H9 (cell line): ENCODE results near the gene BICDL2. TPM values are rescaled to one million over a fixed set of nuclear protein-coding genes. Genes with fewer than 3 reads are reported as not detected.
A peak's percentile ranks its signal among the peaks of the same experiment; 100 is the strongest.

ENCODE experiments used
- DNase-seq: peaks from one replicate; pipeline ENCODE4 v3.0.0-alpha.2; 2017
- H2AFZ ChIP-seq: one replicate; pipeline ENCODE4 v1.6.1; 2013; ENCODE audit warnings: mild to moderate bottlenecking, low read length, control low read depth, moderate library complexity
- H2AK5ac ChIP-seq: 2 replicates; pipeline ENCODE4 v1.6.1; 2013; ENCODE audit warnings: low read length, control low read depth, mixed read lengths; ENCODE audit not compliant: insufficient read length
- H2BK120ac ChIP-seq: one replicate; pipeline ENCODE4 v1.6.1; 2013; ENCODE audit warnings: low read depth, mild to moderate bottlenecking, low read length, control low read depth, inconsistent platforms; ENCODE audit not compliant: poor library complexity, severe bottlenecking
- H2BK12ac ChIP-seq: 2 replicates; pipeline ENCODE4 v1.6.1; 2013; ENCODE audit warnings: low read length, control low read depth, mixed read lengths, low read depth; ENCODE audit not compliant: insufficient read length
- H2BK15ac ChIP-seq: 2 replicates; pipeline ENCODE4 v1.6.1; 2013; ENCODE audit warnings: low read depth, low read length, control low read depth
- H2BK20ac ChIP-seq: one replicate; pipeline ENCODE4 v1.6.1; 2013; ENCODE audit warnings: low read depth, mild to moderate bottlenecking, low read length, control low read depth, inconsistent platforms; ENCODE audit not compliant: poor library complexity, severe bottlenecking
- H2BK5ac ChIP-seq: 2 replicates; pipeline ENCODE4 v1.6.1; 2013; ENCODE audit warnings: low read length, control low read depth, mixed read lengths; ENCODE audit not compliant: insufficient read length
- H3K14ac ChIP-seq: 2 replicates; pipeline ENCODE4 v1.6.1; 2013; ENCODE audit warnings: low read length, control low read depth; ENCODE audit not compliant: insufficient read depth
- H3K18ac ChIP-seq: 2 replicates; pipeline ENCODE4 v1.6.1; 2013; ENCODE audit warnings: low read depth, mild to moderate bottlenecking, mixed read lengths, low read length, control low read depth; ENCODE audit not compliant: insufficient read length
- H3K23ac ChIP-seq: 2 replicates; pipeline ENCODE4 v1.6.1; 2013; ENCODE audit warnings: low read length, control low read depth, mixed read lengths, low read depth; ENCODE audit not compliant: insufficient read length
- H3K23me2 ChIP-seq: 2 replicates; pipeline ENCODE4 v1.6.1; 2013; ENCODE audit warnings: low read depth, mild to moderate bottlenecking, mixed read lengths, low read length, control low read depth; ENCODE audit not compliant: insufficient read length, poor library complexity, severe bottlenecking
- H3K27ac ChIP-seq: 2 replicates; pipeline ENCODE4 v1.5.1; 2013; ENCODE audit warnings: low read length, control low read depth, mixed read lengths, low read depth; ENCODE audit not compliant: insufficient read length
- H3K27me3 ChIP-seq: 2 replicates; pipeline ENCODE4 v1.6.1; 2013; ENCODE audit warnings: low read length, control low read depth, inconsistent platforms; ENCODE audit not compliant: insufficient read depth
- H3K4ac ChIP-seq: 2 replicates; pipeline ENCODE4 v1.6.1; 2013; ENCODE audit warnings: low read depth, mild to moderate bottlenecking, control low read depth, inconsistent platforms, low read length, moderate library complexity
- H3K4me1 ChIP-seq: 2 replicates; pipeline ENCODE4 v1.6.1; 2013; ENCODE audit warnings: low read length, control low read depth, inconsistent platforms; ENCODE audit not compliant: insufficient read depth
- H3K4me2 ChIP-seq: 2 replicates; pipeline ENCODE4 v1.6.1; 2013; ENCODE audit warnings: low read length, control low read depth, mixed read lengths; ENCODE audit not compliant: insufficient read length, insufficient read depth
- H3K56ac ChIP-seq: 2 replicates; pipeline ENCODE4 v1.6.1; 2013; ENCODE audit warnings: low read depth, mild to moderate bottlenecking, mixed read lengths, low read length, control low read depth; ENCODE audit not compliant: insufficient read length
- H3K79me1 ChIP-seq: 2 replicates; pipeline ENCODE4 v1.6.1; 2013; ENCODE audit warnings: low read depth, mild to moderate bottlenecking, moderate library complexity, low read length, control low read depth, inconsistent platforms; ENCODE audit not compliant: insufficient read depth, poor library complexity, severe bottlenecking
- H3K79me2 ChIP-seq: 2 replicates; pipeline ENCODE4 v1.6.1; 2013; ENCODE audit warnings: low read length, control low read depth, inconsistent platforms; ENCODE audit not compliant: insufficient read depth
- H3K9ac ChIP-seq: 2 replicates; pipeline ENCODE4 v1.6.1; 2013; ENCODE audit warnings: low read length, control low read depth, mixed read lengths; ENCODE audit not compliant: insufficient read length; ENCODE audit errors: extremely low read depth
- H3K9me3 ChIP-seq: one replicate; pipeline ENCODE4 v1.6.1; 2013; ENCODE audit warnings: low read depth, low read length, inconsistent platforms; ENCODE audit not compliant: control insufficient read depth
- H3T11ph ChIP-seq: one replicate; pipeline ENCODE4 v1.6.1; 2013; ENCODE audit warnings: mild to moderate bottlenecking, low read length, control low read depth, inconsistent platforms
- H4K20me1 ChIP-seq: one replicate; pipeline ENCODE4 v1.6.1; 2013; ENCODE audit not compliant: control insufficient read depth, insufficient read length, insufficient read depth
- H4K5ac ChIP-seq: 2 replicates; pipeline ENCODE4 v1.6.1; 2013; ENCODE audit warnings: low read depth, mild to moderate bottlenecking, mixed read lengths, low read length, control low read depth; ENCODE audit not compliant: insufficient read length
- H4K8ac ChIP-seq: replicated peaks from 2 replicates; pipeline ENCODE4 v1.6.1; 2013; ENCODE audit warnings: low read length, control low read depth, mixed read lengths, low read depth; ENCODE audit not compliant: insufficient read length
- H4K91ac ChIP-seq: 2 replicates; pipeline ENCODE4 v1.6.1; 2013; ENCODE audit warnings: low read depth, mild to moderate bottlenecking, moderate library complexity, mixed read lengths, low read length, control low read depth; ENCODE audit not compliant: insufficient read length
- H3K27ac Mint-ChIP-seq, 3 experiments: 2 replicates in 2 of 3; 3 replicates in 1 of 3; pipeline ENCODE4 v1.8.0; 2020 to 2021; ENCODE audit warnings: mixed read lengths in 3 of 3, mild to moderate bottlenecking in 1 of 3, moderate library complexity in 1 of 3
- H3K27me3 Mint-ChIP-seq: 2 replicates; pipeline ENCODE4 v1.8.0; 2021; ENCODE audit warnings: low read depth, mild to moderate bottlenecking, moderate library complexity, mixed read lengths
- H3K36me3 Mint-ChIP-seq, 3 experiments: 2 replicates in 2 of 3; 3 replicates in 1 of 3; pipeline ENCODE4 v1.8.0; 2020 to 2021; ENCODE audit warnings: low read depth in 3 of 3, mixed read lengths in 3 of 3; ENCODE audit not compliant: insufficient read depth in 1 of 3
- H3K4me1 Mint-ChIP-seq, 2 experiments: 2 replicates each; pipeline ENCODE4 v1.8.0; 2020; ENCODE audit warnings: mixed read lengths in 2 of 2
- H3K4me3 Mint-ChIP-seq, 2 experiments: 2 replicates in 1 of 2; 3 replicates in 1 of 2; pipeline ENCODE4 v1.8.0; 2020 to 2021; ENCODE audit warnings: mild to moderate bottlenecking in 2 of 2, mixed read lengths in 2 of 2, moderate library complexity in 1 of 2
- H3K9me3 Mint-ChIP-seq, 2 experiments: 2 replicates in 1 of 2; 3 replicates in 1 of 2; pipeline ENCODE4 v1.8.0; 2020; ENCODE audit warnings: mild to moderate bottlenecking in 2 of 2, mixed read lengths in 2 of 2, moderate library complexity in 1 of 2
- CTCF ChIP-seq: fragments of 200-600 bp; sonication (generic); conservative IDR thresholded peaks from 3 replicates; pipeline ENCODE4 v1.8.0; 2021; ENCODE audit warnings: antibody characterized with exemption, mild to moderate bottlenecking
- WGBS: extraction: QIAGEN DNeasy Blood & Tissue Kit; methylation state at CpG from one replicate; pipeline ENCODE4 v1.1.7; 2013; ENCODE audit warnings: missing lambda C conversion rate, low lambda C conversion rate, mixed read lengths; ENCODE audit not compliant: insufficient read length; ENCODE audit errors: extremely low coverage; 5-methylcytosine and 5-hydroxymethylcytosine counted together
- total RNA-seq: library from RNA; stranded (reverse); gene quantifications from 2 replicates; pipeline ENCODE4 v1.2.1, GENCODE V29; 2021

Gene BICDL2
- total RNA-seq, 1 experiment from 2014 or later, result 13.5 TPM

DNA sequence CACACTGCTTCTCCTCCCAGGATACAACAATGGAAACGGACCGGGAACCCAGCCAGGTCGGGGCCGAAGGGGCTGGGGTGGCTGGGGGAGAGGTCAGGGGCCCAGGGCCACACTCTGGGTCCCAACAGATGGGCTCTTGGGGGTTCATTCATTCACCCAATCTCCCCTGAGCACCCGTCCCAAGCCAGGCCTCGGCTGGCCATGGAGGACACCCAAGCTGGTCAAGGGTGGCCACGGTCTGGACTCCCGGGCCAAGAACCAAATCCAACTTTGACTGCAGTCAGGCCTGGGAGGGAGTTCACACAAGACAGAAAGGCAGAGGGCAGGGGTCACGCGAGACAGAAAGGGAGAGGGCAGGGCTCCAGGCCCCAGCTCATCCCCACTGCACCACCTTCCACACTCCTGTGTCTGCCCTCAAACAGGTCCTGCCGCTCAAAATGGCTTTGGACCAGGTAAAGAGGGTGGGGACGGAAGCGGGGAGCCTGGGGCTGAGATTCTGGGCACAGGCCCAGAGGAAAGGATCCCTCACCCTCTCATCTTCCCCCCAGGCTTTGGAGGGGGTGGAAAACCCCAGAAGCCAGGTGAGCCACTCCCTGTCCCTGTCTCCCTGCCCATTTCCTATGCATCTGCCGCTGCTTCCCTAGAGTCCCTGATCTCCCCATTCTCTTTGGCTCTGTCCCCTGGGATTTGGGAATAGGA lies 44.2 kb downstream of the BICDL2 start:
- H3K23me2 ChIP-seq, result no peaks in the 10 kb centered on the region
- no peak overlapping the region for H2BK12ac ChIP-seq
- no CpG with 5 or more reads among the region's 14 CpGs for WGBS
- no peaks in the 10 kb centered on the region for H3K9me3 Mint-ChIP-seq
- H3K27me3 ChIP-seq, result no peaks in the 10 kb centered on the region
- H3K9ac ChIP-seq, result no peak overlapping the region
- no peak overlapping the region for H4K5ac ChIP-seq
- H3K4ac ChIP-seq, result no peak overlapping the region
- H3K56ac ChIP-seq, result no peak overlapping the region
- H3K4me2 ChIP-seq, result no peak overlapping the region
- no peak overlapping the region for H2BK15ac ChIP-seq
- H4K20me1 ChIP-seq, result peaks cover 2% of the 10 kb centered on the region
- no peaks in the 10 kb centered on the region for H3K36me3 Mint-ChIP-seq
- no peak overlapping the region for H3K18ac ChIP-seq
- H2BK120ac ChIP-seq, result no peak overlapping the region
- no peak for DNase-seq
- no peaks in the 10 kb centered on the region for H3K79me1 ChIP-seq
- no peak overlapping the region for H2AK5ac ChIP-seq
- no peak overlapping the region for H3K14ac ChIP-seq
- no peaks in the 10 kb centered on the region; the same call in 1 of the 2 replicates for H3K4me1 ChIP-seq
- H3K23ac ChIP-seq, result no peak overlapping the region
- peaks cover 4% of the 10 kb centered on the region for H3K27me3 Mint-ChIP-seq
- H3K4me3 Mint-ChIP-seq, result no peak overlapping the region
- no peaks in the 10 kb centered on the region for H3K9me3 ChIP-seq
- H3K79me2 ChIP-seq, result no peaks in the 10 kb centered on the region
- no peak overlapping the region for H4K91ac ChIP-seq
- no peak for TF ChIP-seq CTCF
- H2AFZ ChIP-seq, result no peak overlapping the region
- no peak overlapping the region for H3T11ph ChIP-seq
- H3K4me1 Mint-ChIP-seq, result peaks cover 11 to 56% of the 10 kb centered on the region in 2 experiments
- peak overlapping the region in 1 of 3 experiments; percentile 76; a peak in 2 of 7 replicates for H3K27ac Mint-ChIP-seq
- no peak overlapping the region for H2BK5ac ChIP-seq
- no peak overlapping the region for H4K8ac ChIP-seq
- H3K27ac ChIP-seq, result no peak overlapping the region
- no peak overlapping the region for H2BK20ac ChIP-seq
